Astrocyte (in vitro differentiated cells and primary cell): ENCODE results near the gene C18orf63.

Experiments
- CTCF ChIP-seq: IDR thresholded peaks from 2 replicates; pipeline ENCODE4 v1.5.1; 2011; ENCODE audit warnings: low read depth, mild to moderate bottlenecking, inconsistent platforms, low read length, moderate library complexity; ENCODE audit not compliant: insufficient read depth
- EZH2 ChIP-seq: IDR thresholded peaks from 2 replicates; pipeline ENCODE4 v1.6.1; 2012; ENCODE audit warnings: mild to moderate bottlenecking, low read length, inconsistent platforms; ENCODE audit not compliant: insufficient read depth

DNA sequence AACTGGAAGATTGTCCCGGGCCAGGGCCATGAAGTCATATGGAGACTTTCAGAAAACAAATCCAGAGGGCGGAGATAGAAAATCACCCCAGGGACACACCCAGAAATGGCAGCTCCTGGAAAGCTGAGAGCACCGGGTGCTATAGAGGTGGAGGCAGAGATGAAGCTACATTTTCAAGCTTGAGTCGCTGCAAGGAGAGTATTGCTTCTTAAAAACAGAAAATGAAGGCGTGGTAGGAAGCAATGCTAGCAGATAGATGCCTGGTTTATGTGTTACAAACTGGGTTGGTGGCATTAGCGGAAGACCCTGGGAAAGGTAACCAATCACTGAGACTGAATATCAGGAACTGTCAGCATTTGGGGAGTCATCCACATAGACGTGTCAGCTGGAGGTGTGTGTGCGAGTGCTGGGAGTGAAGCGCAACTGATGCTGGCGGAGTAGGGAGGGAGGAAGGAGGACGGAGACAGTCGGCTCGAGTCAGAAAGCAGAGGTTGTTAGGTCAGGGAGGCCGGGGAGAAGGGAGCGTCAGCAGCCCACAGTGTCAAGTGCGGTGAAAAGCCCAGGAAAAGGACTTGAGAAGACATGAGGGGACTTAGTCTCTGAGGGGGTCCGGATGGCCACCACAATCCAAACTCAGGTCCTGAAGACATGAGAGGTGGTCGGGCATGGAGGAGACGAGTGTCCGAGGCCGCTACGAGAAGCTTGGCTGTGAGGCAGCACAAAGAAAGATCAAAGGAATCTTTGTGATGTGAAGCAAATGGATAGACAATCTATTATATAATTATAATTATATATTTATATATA is 45.4 kb downstream of the C18orf63 start:
- TF ChIP-seq CTCF, result no peak
- no peak for TF ChIP-seq EZH2
